Adipocyte (in vitro differentiated cells): ENCODE data around the gene LOXL4.
"Not testable (repeated sequence)": the region's sequence is repeated elsewhere in the genome, so short reads cannot be mapped to it uniquely, and the experiment has no call there.

Source experiments
- DNase-seq: peaks from one replicate; pipeline ENCODE4 v3.0.0-alpha.2; 2015; ENCODE audit warnings: low read depth
- H3K27me3 ChIP-seq: replicated peaks from 2 replicates; pipeline ENCODE4 v1.7.0; 2013; ENCODE audit warnings: mild to moderate bottlenecking, low read length, moderate library complexity; ENCODE audit not compliant: control insufficient read depth, insufficient read depth
- H3K36me3 ChIP-seq: 2 replicates; pipeline ENCODE4 v1.7.0; 2013; ENCODE audit warnings: low read length, mild to moderate bottlenecking, moderate library complexity; ENCODE audit not compliant: control insufficient read depth, insufficient read depth, severe bottlenecking
- H3K4me1 ChIP-seq: 2 replicates; pipeline ENCODE4 v1.7.0; 2013; ENCODE audit warnings: mild to moderate bottlenecking, low read length, moderate library complexity; ENCODE audit not compliant: control insufficient read depth, insufficient read depth
- H3K4me3 ChIP-seq: 2 replicates; pipeline ENCODE4 v1.7.0; 2013; ENCODE audit warnings: mild to moderate bottlenecking, low read length, moderate library complexity
- H3K9ac ChIP-seq: 2 replicates; pipeline ENCODE4 v1.7.0; 2013; ENCODE audit warnings: mild to moderate bottlenecking, low read length, moderate library complexity
- H3K9me3 ChIP-seq: 2 replicates; pipeline ENCODE4 v1.7.0; 2013; ENCODE audit warnings: mild to moderate bottlenecking, low read length, moderate library complexity; ENCODE audit not compliant: control insufficient read depth

The LOXL4 gene

DNA sequence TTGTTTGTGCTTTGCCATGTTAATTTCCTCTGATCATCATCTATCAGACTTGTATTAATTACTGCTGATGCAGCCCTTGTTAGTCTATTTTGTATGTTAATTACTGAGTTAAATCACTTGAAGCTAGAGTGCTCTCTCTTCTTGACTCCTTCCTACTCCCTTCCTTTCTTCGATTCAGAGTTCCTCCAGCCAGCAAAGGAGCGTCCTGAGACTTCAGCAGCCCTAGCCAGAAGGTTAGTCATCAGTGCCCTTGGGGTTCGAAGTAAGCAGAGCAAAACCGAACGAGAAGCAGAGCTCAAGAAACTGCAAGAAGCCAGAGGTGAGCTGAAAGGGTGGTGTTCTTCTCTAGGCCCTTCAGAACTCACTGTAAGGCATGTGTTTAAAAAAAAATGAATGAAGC lies 32.1 kb downstream of the LOXL4 start:
- Histone ChIP-seq H3K9ac (no peak overlapping the region), H3K4me3 (no peak overlapping the region), H3K4me1 (peaks cover 8% of the 10 kb centered on the region), H3K36me3 (peaks cover 36% of the 10 kb centered on the region), H3K27me3 (no peaks in the 10 kb centered on the region), H3K9me3 (no peaks in the 10 kb centered on the region)
- no peak for DNase-seq

- Histone ChIP-seq H3K36me3 (peaks cover 23% of the 10 kb centered on the region), H3K9ac (no peak overlapping the region), H3K27me3 (no peaks in the 10 kb centered on the region), H3K4me3 (no peak overlapping the region), H3K4me1 (peaks cover 8% of the 10 kb centered on the region), H3K9me3 (peaks cover 5% of the 10 kb centered on the region)
- DNase-seq = no peak
Measured at GRCh38 chr10:98231417-98231816, 36.6 kb downstream of the LOXL4 start.

DNA sequence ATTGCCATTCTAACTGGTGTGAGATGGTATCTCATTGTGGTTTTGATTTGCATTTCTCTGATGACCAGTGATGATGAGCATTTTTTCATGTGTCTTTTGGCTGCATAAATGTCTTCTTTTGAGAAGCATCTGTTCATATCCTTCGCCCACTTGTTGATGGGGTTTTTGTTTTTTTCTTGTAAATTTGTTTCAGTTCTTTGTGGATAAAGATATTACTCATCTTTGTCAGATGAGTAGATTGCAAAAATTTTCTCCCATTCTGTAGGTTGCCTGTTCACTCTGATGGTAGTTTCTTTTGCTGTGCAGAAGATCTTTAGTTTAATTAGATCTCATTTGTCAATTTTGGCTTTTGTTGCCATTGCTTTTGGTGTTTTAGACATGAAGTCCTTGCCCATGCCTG lies 39.7 kb downstream of the LOXL4 start:
- not testable (repeated sequence) for DNase-seq, H3K9ac ChIP-seq, H3K27me3 ChIP-seq, H3K4me3 ChIP-seq, H3K9me3 ChIP-seq, H3K36me3 ChIP-seq
- peaks cover 20% of the 10 kb centered on the region for H3K4me1 ChIP-seq

- not testable (repeated sequence) for H3K9me3 ChIP-seq, DNase-seq, H3K9ac ChIP-seq, H3K27me3 ChIP-seq, H3K4me3 ChIP-seq, H3K36me3 ChIP-seq
- H3K4me1 ChIP-seq = peaks cover 20% of the 10 kb centered on the region
Measured at GRCh38 chr10:98227713-98228112, 40.3 kb downstream of the LOXL4 start.

GRCh38 chr10:98226508-98227144 lies 41.4 kb downstream of the LOXL4 start:
- Histone ChIP-seq H3K9me3 (peaks cover 5% of the 10 kb centered on the region), H3K4me1 (peaks cover 20% of the 10 kb centered on the region), H3K36me3 (peaks cover 4% of the 10 kb centered on the region), H3K9ac (no peak overlapping the region), H3K27me3 (no peaks in the 10 kb centered on the region), H3K4me3 (no peak overlapping the region)
- DNase-seq = no peak

GRCh38 chr10:98224996-98225395 lies 43.0 kb downstream of the LOXL4 start:
- peak; percentile 13 for DNase-seq
- Histone ChIP-seq H3K9me3 (peaks cover 5% of the 10 kb centered on the region), H3K9ac (no peak overlapping the region), H3K4me3 (no peak overlapping the region), H3K27me3 (no peaks in the 10 kb centered on the region), H3K4me1 (peaks cover 20% of the 10 kb centered on the region), H3K36me3 (peaks cover 4% of the 10 kb centered on the region)

GRCh38 chr10:98224509-98224908 lies 43.5 kb downstream of the LOXL4 start:
- peak overlapping the region; percentile 69 for H3K4me3 ChIP-seq
- peaks cover 4% of the 10 kb centered on the region for H3K36me3 ChIP-seq
- peak; percentile 40 for DNase-seq
- H3K9me3 ChIP-seq = peaks cover 9% of the 10 kb centered on the region
- peaks cover 20% of the 10 kb centered on the region for H3K4me1 ChIP-seq
- no peaks in the 10 kb centered on the region for H3K27me3 ChIP-seq
- H3K9ac ChIP-seq = no peak overlapping the region

- no peak for DNase-seq
- H3K4me1 ChIP-seq = peaks cover 20% of the 10 kb centered on the region
Measured at GRCh38 chr10:98223874-98224273, 44.1 kb downstream of the LOXL4 start.

GRCh38 chr10:98217801-98218200 lies 50.2 kb downstream of the LOXL4 start:
- peaks cover 15% of the 10 kb centered on the region for H3K9me3 ChIP-seq
- H3K36me3 ChIP-seq = no peaks in the 10 kb centered on the region
- H3K4me3 ChIP-seq = no peak overlapping the region
- no peak overlapping the region for H3K9ac ChIP-seq
- H3K27me3 ChIP-seq = no peaks in the 10 kb centered on the region
- no peak for DNase-seq
- H3K4me1 ChIP-seq = no peaks in the 10 kb centered on the region

More at GRCh38 chr10:98223874-98224273, 44.1 kb downstream of the LOXL4 start:
- Histone ChIP-seq H3K36me3 (peaks cover 4% of the 10 kb centered on the region), H3K9me3 (peaks cover 16% of the 10 kb centered on the region), H3K27me3 (no peaks in the 10 kb centered on the region), H3K9ac (no peak overlapping the region), H3K4me3 (no peak overlapping the region)

GRCh38 chr10:98215373-98215772 lies 52.6 kb downstream of the LOXL4 start:
- Histone ChIP-seq H3K4me3 (no peak overlapping the region), H3K9ac (no peak overlapping the region), H3K36me3 (peaks cover 7% of the 10 kb centered on the region), H3K9me3 (peaks cover 15% of the 10 kb centered on the region), H3K27me3 (no peaks in the 10 kb centered on the region), H3K4me1 (no peaks in the 10 kb centered on the region)
- no peak for DNase-seq

GRCh38 chr10:98213740-98214139 lies 54.3 kb downstream of the LOXL4 start:
- Histone ChIP-seq H3K9me3 (peaks cover 4% of the 10 kb centered on the region), H3K27me3 (no peaks in the 10 kb centered on the region), H3K9ac (no peak overlapping the region), H3K4me3 (no peak overlapping the region), H3K4me1 (no peaks in the 10 kb centered on the region), H3K36me3 (peaks cover 19% of the 10 kb centered on the region)
- DNase-seq = no peak

DNA sequence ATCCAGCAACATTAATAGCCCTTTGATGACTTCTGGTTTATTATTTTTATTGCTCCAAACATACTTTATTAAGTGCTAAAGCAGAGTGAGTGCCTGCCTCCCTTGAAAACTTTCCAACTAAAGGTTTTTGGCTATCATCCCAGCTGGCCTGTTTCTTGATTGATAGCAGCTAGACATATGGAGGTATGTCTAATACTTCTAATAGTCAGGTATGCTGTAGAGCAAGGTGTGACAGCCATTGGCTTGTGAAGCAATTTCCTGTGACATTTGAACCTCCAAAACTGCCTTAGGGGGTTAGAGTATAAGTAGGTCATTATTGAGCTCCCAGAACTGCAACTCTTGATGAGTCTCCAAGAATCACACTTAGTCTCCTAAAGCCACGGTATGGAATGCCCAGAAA lies 55.8 kb downstream of the LOXL4 start:
- no peak for DNase-seq
- Histone ChIP-seq H3K4me3 (no peak overlapping the region), H3K27me3 (no peaks in the 10 kb centered on the region), H3K9me3 (peaks cover 2% of the 10 kb centered on the region), H3K36me3 (peaks cover 26% of the 10 kb centered on the region), H3K4me1 (no peaks in the 10 kb centered on the region), H3K9ac (no peak overlapping the region)
